Measurements from ENCODE around the gene RUFY2. TPM values are rescaled to one million over a fixed set of nuclear protein-coding genes. Genes with fewer than 3 reads are reported as not detected.

The RUFY2 gene
- total RNA-seq, 1 experiment from 2014 or later = 25.9 TPM

GRCh38 chr10:68406111-68406814 lies 814 bp downstream of the RUFY2 start:
- no peaks in the 10 kb centered on the region for H3K27me3 Mint-ChIP-seq (ENCODE audit: insufficient read depth, unreplicated experiment)
- H3K36me3 Mint-ChIP-seq (ENCODE audit: insufficient read depth, unreplicated experiment) = peaks cover 19% of the 10 kb centered on the region
- no TSS peak for BruUV-seq (replicated peaks)
- peak overlapping the region; percentile 86 for H3K4me3 Mint-ChIP-seq (ENCODE audit: unreplicated experiment)
- H3K9me3 Mint-ChIP-seq (ENCODE audit: unreplicated experiment) = no peaks in the 10 kb centered on the region
- peak; percentile 51 for DNase-seq (ENCODE audit: unreplicated experiment)
- POLR2A ChIA-PET = interaction anchor here (0.6 to 1.7 kb wide), 9 partner anchors 12 to 315 kb away, joined by 3 to 9 read pairs (median 3); partner anchors contain the start of genes CCAR1, HNRNPH3 and PBLD
- intact Hi-C loops (cut with micrococcal nuclease) = loop anchor here (5.0 kb wide), 1 partner anchor 316 kb away; the partner anchor contains the start of gene CCAR1
- CTCF ChIA-PET = interaction anchor here (0.6 to 1.0 kb wide), 12 partner anchors 9 to 729 kb away, joined by 3 to 6 read pairs (median 3); no protein-coding TSS in a partner anchor
- TF ChIP-seq CTCF (IDR thresholded peaks at IDR 0.05; ENCODE audit: unreplicated experiment) = no peak
- peak overlapping the region; percentile 28 for H3K27ac Mint-ChIP-seq (ENCODE audit: low read depth, unreplicated experiment)
- H3K4me1 Mint-ChIP-seq (ENCODE audit: insufficient read depth, unreplicated experiment) = peaks cover 11% of the 10 kb centered on the region

GRCh38 chr10:68403701-68404100 lies 3.4 kb downstream of the RUFY2 start:
- H3K27me3 Mint-ChIP-seq (ENCODE audit: insufficient read depth, unreplicated experiment) = no peaks in the 10 kb centered on the region
- peaks cover 43% of the 10 kb centered on the region for H3K36me3 Mint-ChIP-seq (ENCODE audit: insufficient read depth, unreplicated experiment)
- H3K4me1 Mint-ChIP-seq (ENCODE audit: insufficient read depth, unreplicated experiment) = peaks cover 11% of the 10 kb centered on the region
- no peak for DNase-seq (ENCODE audit: unreplicated experiment)
- H3K9me3 Mint-ChIP-seq (ENCODE audit: unreplicated experiment) = no peaks in the 10 kb centered on the region
- H3K4me3 Mint-ChIP-seq (ENCODE audit: unreplicated experiment) = no peak overlapping the region
- TF ChIP-seq CTCF (IDR thresholded peaks at IDR 0.05; ENCODE audit: unreplicated experiment) = no peak
- ChIA-PET CTCF (interaction anchor here (0.6 kb wide), 1 partner anchor 488 kb away, joined by 3 read pairs; no protein-coding TSS in a partner anchor), POLR2A (interaction anchor here (0.6 to 1.6 kb wide), 2 partner anchors 30 to 77 kb away, joined by 3 read pairs; no protein-coding TSS in a partner anchor)
- BruUV-seq (replicated peaks) = no TSS peak
- intact Hi-C loops (cut with micrococcal nuclease) = no loop called here
- no peak overlapping the region for H3K27ac Mint-ChIP-seq (ENCODE audit: low read depth, unreplicated experiment)

GRCh38 chr10:68402276-68402675 lies 4.8 kb downstream of the RUFY2 start:
- intact Hi-C loops (cut with micrococcal nuclease) = no loop called here
- Mint-ChIP-seq H3K4me1 (ENCODE audit: insufficient read depth, unreplicated experiment) (peaks cover 11% of the 10 kb centered on the region), H3K4me3 (ENCODE audit: unreplicated experiment) (no peak overlapping the region), H3K9me3 (ENCODE audit: unreplicated experiment) (no peaks in the 10 kb centered on the region), H3K27ac (ENCODE audit: low read depth, unreplicated experiment) (no peak overlapping the region), H3K27me3 (ENCODE audit: insufficient read depth, unreplicated experiment) (no peaks in the 10 kb centered on the region), H3K36me3 (ENCODE audit: insufficient read depth, unreplicated experiment) (peaks cover 47% of the 10 kb centered on the region)
- ChIA-PET POLR2A (interaction anchor here (0.7 kb wide), 1 partner anchor 999 kb away, joined by 5 read pairs; no protein-coding TSS in a partner anchor), CTCF (interaction anchor here (0.6 kb wide), 1 partner anchor 319 kb away, joined by 3 read pairs; the partner anchor contains the start of gene CCAR1)
- DNase-seq (ENCODE audit: unreplicated experiment) = no peak
- no peak for TF ChIP-seq CTCF (IDR thresholded peaks at IDR 0.05; ENCODE audit: unreplicated experiment)
- no TSS peak for BruUV-seq (replicated peaks)

GRCh38 chr10:68397005-68397404 lies 10.1 kb downstream of the RUFY2 start:
- ChIA-PET CTCF (interaction anchor here (0.7 to 0.9 kb wide), 2 partner anchors 10 to 48 kb away, joined by 3 to 4 read pairs; partner anchors contain the start of gene RUFY2), POLR2A (interaction anchor here (0.6 kb wide), 1 partner anchor 415 kb away, joined by 4 read pairs; no protein-coding TSS in a partner anchor)
- intact Hi-C loops (cut with micrococcal nuclease) = no loop called here
- H3K27me3 Mint-ChIP-seq (ENCODE audit: insufficient read depth, unreplicated experiment) = no peaks in the 10 kb centered on the region
- peaks cover 87% of the 10 kb centered on the region for H3K36me3 Mint-ChIP-seq (ENCODE audit: insufficient read depth, unreplicated experiment)
- H3K27ac Mint-ChIP-seq (ENCODE audit: low read depth, unreplicated experiment) = no peak overlapping the region
- no peak for TF ChIP-seq CTCF (IDR thresholded peaks at IDR 0.05; ENCODE audit: unreplicated experiment)
- no peak for DNase-seq (ENCODE audit: unreplicated experiment)
- BruUV-seq (replicated peaks) = no TSS peak
- H3K4me1 Mint-ChIP-seq (ENCODE audit: insufficient read depth, unreplicated experiment) = no peaks in the 10 kb centered on the region
- no peak overlapping the region for H3K4me3 Mint-ChIP-seq (ENCODE audit: unreplicated experiment)
- no peaks in the 10 kb centered on the region for H3K9me3 Mint-ChIP-seq (ENCODE audit: unreplicated experiment)
